K562 (cell line): ENCODE results near the gene NYNRIN. TPM values are rescaled to one million over a fixed set of nuclear protein-coding genes. Genes with fewer than 3 reads are reported as not detected.

Experiments
- BCLAF1 ChIP-seq, 2 experiments: fragments of 450-650 bp in 1 of 2; IDR thresholded peaks; 2 replicates each; pipeline ENCODE4 v1.6.1; 2011 to 2017; ENCODE audit warnings: low read depth in 2 of 2, antibody characterized with exemption in 1 of 2, borderline replicate concordance in 1 of 2, low read length in 1 of 2, mild to moderate bottlenecking in 1 of 2, mixed read lengths in 1 of 2; ENCODE audit not compliant: control insufficient read depth in 1 of 2
- CEBPB ChIP-seq: fragments of 450-650 bp; IDR thresholded peaks from 2 replicates; pipeline ENCODE4 v1.6.1; 2016; ENCODE audit warnings: missing genetic modification characterization, missing compliant biosample characterization
- CHAMP1 ChIP-seq: fragments of 450-650 bp; IDR thresholded peaks from 2 replicates; pipeline ENCODE4 v1.6.1; 2016; ENCODE audit warnings: mild to moderate bottlenecking
- CREB3L1 ChIP-seq: fragments of 450-650 bp; IDR thresholded peaks from 2 replicates; pipeline ENCODE4 v1.6.1; 2014; ENCODE audit warnings: low read depth, mild to moderate bottlenecking, moderate library complexity, borderline replicate concordance
- EGR1 ChIP-seq: fragments of 450-650 bp; conservative IDR thresholded peaks from 2 replicates; pipeline ENCODE4 v1.6.1; 2017; ENCODE audit warnings: mild to moderate bottlenecking
- HBP1 ChIP-seq: fragments of 450-650 bp; formaldehyde crosslinking; IDR thresholded peaks from 2 replicates; pipeline ENCODE4 v1.4.0; 2022; ENCODE audit warnings: missing genetic modification characterization
- RBM34 ChIP-seq: fragments of 200-400 bp; formaldehyde crosslinking; IDR thresholded peaks from 2 replicates; pipeline ENCODE4 v1.6.1; 2018; ENCODE audit warnings: low read length, borderline replicate concordance; ENCODE audit not compliant: insufficient read depth
- RHOXF2B ChIP-seq: fragments of 250-450 bp; sonication (Bioruptor Pico); conservative IDR thresholded peaks from 2 replicates; pipeline ENCODE4 v1.5.1; 2021
- SOX6 ChIP-seq: fragments of 450-650 bp; IDR thresholded peaks from 2 replicates; pipeline ENCODE4 v1.6.1; 2014; ENCODE audit warnings: mild to moderate bottlenecking
- TAF9B ChIP-seq: fragments of 450-650 bp; IDR thresholded peaks from 2 replicates; pipeline ENCODE4 v1.6.1; 2018; ENCODE audit warnings: mild to moderate bottlenecking; ENCODE audit not compliant: partially characterized antibody
- TOE1 ChIP-seq, 2 experiments: fragments of 450-650 bp in 1 of 2; sonication (generic) in 1 of 2; formaldehyde crosslinking in 1 of 2; IDR thresholded peaks; 2 replicates each; pipeline versions ENCODE4 v1.7.1 to v1.8.0; 2016 to 2022; ENCODE audit warnings: borderline replicate concordance in 2 of 2, mild to moderate bottlenecking in 2 of 2, antibody characterized with exemption in 1 of 2, inconsistent platforms in 1 of 2, low read depth in 1 of 2, missing genetic modification reagents in 1 of 2, moderate library complexity in 1 of 2
- ZFP1 ChIP-seq: fragments of 450-650 bp; formaldehyde crosslinking; IDR thresholded peaks from 2 replicates; pipeline ENCODE4 v1.4.0; 2020; ENCODE audit warnings: mild to moderate bottlenecking, mixed read lengths
- ZNF398 ChIP-seq: fragments of 250-450 bp; sonication (Bioruptor Pico); IDR thresholded peaks from 2 replicates; pipeline ENCODE4 v1.8.0; 2021; ENCODE audit warnings: moderate library complexity, mild to moderate bottlenecking, inconsistent platforms
- polyA plus RNA-seq, 8 experiments: library from polyadenylated mRNA; depleted of rRNA in 4 of 8; stranded (reverse) in 5 of 8; unstranded in 3 of 8; fragments of >200 nt; fragmentation: Nextera tagmentation in 2 of 8; fragmentation: Illumina TruSeq in 1 of 8; extraction: Ambion mirVana in 2 of 8; extraction: Trizol in 1 of 8; gene quantifications; 2 replicates each; pipeline versions ENCODE4 v1.2.1 to v1.2.3, GENCODE V29; 2011 to 2014; ENCODE audit warnings: inconsistent platforms in 1 of 8, missing spikeins in 1 of 8
- total RNA-seq, 7 experiments: library from RNA; depleted of rRNA in 6 of 7; stranded (reverse); fragments of >200 nt in 6 of 7; fragmentation: Illumina TruSeq in 2 of 7; extraction: Trizol in 2 of 7; gene quantifications; 2 replicates each; pipeline versions ENCODE4 v1.2.1 to v1.2.3, GENCODE V29; 2011 to 2021; ENCODE audit warnings: low replicate concordance in 1 of 7

Gene NYNRIN
- total and polyA plus RNA-seq, 9 of the 15 experiments (the other 6 are each of a cell fraction or from before 2014, with no cell fraction given) = 0.04 to 1.2 (median 0.28) TPM

- TF ChIP-seq HBP1 (CRISPR knock-in tag) (no peak), BCLAF1 (IDR thresholded peaks at IDR 0.05; ENCODE audit: borderline replicate concordance in 1 of 2, control insufficient read depth in 1 of 2, low read depth in 2 of 2, low read length in 1 of 2) (no peak), CREB3L1 (no peak), ZNF398 (no peak), RBM34 (no peak), TAF9B (no peak), SOX6 (no peak), RHOXF2B (CRISPR knock-in tag) (no peak), TOE1 (IDR thresholded peaks at IDR 0.05; ENCODE audit: borderline replicate concordance) (no peak), TOE1 (CRISPR knock-in tag; IDR thresholded peaks at IDR 0.05; ENCODE audit: borderline replicate concordance, low read depth) (no peak), ZFP1 (CRISPR knock-in tag) (no peak), CEBPB (tag) (no peak), CHAMP1 (no peak), EGR1 (no peak)
These were observed 30.0 kb downstream of the NYNRIN start (continued) for GRCh38 chr14:24428628-24429394.
